HepG2 (cell line): ENCODE results near the gene LYRM4. TPM values are rescaled to one million over a fixed set of nuclear protein-coding genes. Genes with fewer than 3 reads are reported as not detected.
A peak's percentile ranks its signal among the peaks of the same experiment; 100 is the strongest.

Experiments
- ETV5 ChIP-seq: IDR thresholded peaks from 2 replicates; pipeline ENCODE4 v1.6.1; 2018; ENCODE audit warnings: missing biosample characterization, missing genetic modification reagents, inconsistent platforms, borderline replicate concordance
- EZH2 ChIP-seq: conservative IDR thresholded peaks from 2 replicates; pipeline ENCODE4 v1.6.1; 2012; ENCODE audit warnings: mild to moderate bottlenecking, low read depth, low read length, moderate library complexity
- GLI4 ChIP-seq: sonication (generic); formaldehyde crosslinking; IDR thresholded peaks from 2 replicates; pipeline ENCODE4 v1.5.1; 2020; ENCODE audit warnings: missing genetic modification reagents, mild to moderate bottlenecking, moderate library complexity, borderline replicate concordance
- PHF8 ChIP-seq: sonication (generic); formaldehyde crosslinking; IDR thresholded peaks from 2 replicates; pipeline ENCODE4 v1.5.0; 2020; ENCODE audit warnings: missing genetic modification reagents
- PRMT3 ChIP-seq: sonication (generic); formaldehyde crosslinking; IDR thresholded peaks from 2 replicates; pipeline ENCODE4 v1.8.1; 2022; ENCODE audit warnings: low read depth, mild to moderate bottlenecking, moderate library complexity, missing genetic modification reagents, borderline replicate concordance
- SIX1 ChIP-seq: sonication (generic); formaldehyde crosslinking; IDR thresholded peaks from 2 replicates; pipeline ENCODE4 v1.4.0; 2020; ENCODE audit warnings: missing genetic modification reagents, borderline replicate concordance
- ZBTB42 ChIP-seq: sonication (generic); formaldehyde crosslinking; IDR thresholded peaks from 2 replicates; pipeline ENCODE4 v1.5.0; 2020; ENCODE audit warnings: mild to moderate bottlenecking, missing genetic modification reagents
- ZFY ChIP-seq: sonication (generic); formaldehyde crosslinking; IDR thresholded peaks from 2 replicates; pipeline ENCODE4 v1.4.0; 2020; ENCODE audit warnings: missing genetic modification reagents
- ZNF335 ChIP-seq: sonication (generic); formaldehyde crosslinking; IDR thresholded peaks from 2 replicates; pipeline ENCODE4 v1.4.0; 2020; ENCODE audit warnings: missing genetic modification reagents
- ZNF343 ChIP-seq: sonication (generic); formaldehyde crosslinking; IDR thresholded peaks from 2 replicates; pipeline ENCODE4 v1.4.0; 2020; ENCODE audit warnings: mild to moderate bottlenecking, missing genetic modification reagents
- ZNF552 ChIP-seq: sonication (generic); formaldehyde crosslinking; IDR thresholded peaks from 2 replicates; pipeline ENCODE4 v1.9.0; 2022; ENCODE audit warnings: missing genetic modification reagents, mild to moderate bottlenecking, borderline replicate concordance
- ZNF605 ChIP-seq: sonication (generic); formaldehyde crosslinking; IDR thresholded peaks from 2 replicates; pipeline ENCODE4 v1.8.0; 2022; ENCODE audit warnings: mild to moderate bottlenecking, missing genetic modification reagents
- polyA plus RNA-seq, 8 experiments: library from polyadenylated mRNA; depleted of rRNA in 3 of 8; stranded (reverse) in 7 of 8; unstranded in 1 of 8; fragments of >200 nt; fragmentation: Illumina TruSeq in 4 of 8; extraction: Trizol in 4 of 8; gene quantifications; 2 replicates each; pipeline versions ENCODE4 v1.2.1 to v1.2.3, GENCODE V29; 2011 to 2016; ENCODE audit warnings: low read depth in 4 of 8, missing spikeins in 1 of 8, mixed read lengths in 1 of 8; ENCODE audit not compliant: insufficient read depth in 1 of 8
- total RNA-seq, 5 experiments: library from RNA; depleted of rRNA; stranded (reverse); fragments of >200 nt; fragmentation: Illumina TruSeq; extraction: Trizol; gene quantifications; 2 replicates each; pipeline ENCODE4 v1.2.3, GENCODE V29; 2016; ENCODE audit warnings: low read depth in 1 of 5
- TF ChIP-seq, protein P1 (sequence below), 2 experiments: sonication (generic) in 1 of 2; formaldehyde crosslinking in 1 of 2; IDR thresholded peaks; 2 replicates each; pipeline versions ENCODE4 v1.4.0 to v1.6.1; 2018 to 2020; ENCODE audit warnings: missing genetic modification reagents in 2 of 2, borderline replicate concordance in 1 of 2, low read depth in 1 of 2, mild to moderate bottlenecking in 1 of 2, missing biosample characterization in 1 of 2
- TF ChIP-seq, protein P2 (sequence below): sonication (generic); formaldehyde crosslinking; IDR thresholded peaks from 2 replicates; pipeline ENCODE4 v1.5.1; 2020; ENCODE audit warnings: missing genetic modification reagents, mild to moderate bottlenecking, borderline replicate concordance
- TF ChIP-seq, protein P3 (sequence below): sonication (generic); formaldehyde crosslinking; IDR thresholded peaks from 2 replicates; pipeline ENCODE4 v1.9.0; 2021; ENCODE audit warnings: missing genetic modification reagents, mild to moderate bottlenecking, borderline replicate concordance
- TF ChIP-seq, protein P4 (sequence below): sonication (generic); formaldehyde crosslinking; IDR thresholded peaks from 2 replicates; pipeline ENCODE4 v1.4.0; 2020; ENCODE audit warnings: missing genetic modification reagents
- TF ChIP-seq, protein P5 (sequence below): sonication (generic); formaldehyde crosslinking; IDR thresholded peaks from 2 replicates; pipeline ENCODE4 v1.8.1; 2022; ENCODE audit warnings: mild to moderate bottlenecking, missing genetic modification reagents
- TF ChIP-seq, protein P6 (sequence below): sonication (generic); formaldehyde crosslinking; IDR thresholded peaks from 2 replicates; pipeline ENCODE4 v1.4.0; 2020; ENCODE audit warnings: mild to moderate bottlenecking, missing genetic modification reagents

The LYRM4 gene
- total and polyA plus RNA-seq, 2 of the 13 experiments (the other 11 are each of a cell fraction or from before 2014, with no cell fraction given): 64.6 to 67.5 TPM

DNA sequence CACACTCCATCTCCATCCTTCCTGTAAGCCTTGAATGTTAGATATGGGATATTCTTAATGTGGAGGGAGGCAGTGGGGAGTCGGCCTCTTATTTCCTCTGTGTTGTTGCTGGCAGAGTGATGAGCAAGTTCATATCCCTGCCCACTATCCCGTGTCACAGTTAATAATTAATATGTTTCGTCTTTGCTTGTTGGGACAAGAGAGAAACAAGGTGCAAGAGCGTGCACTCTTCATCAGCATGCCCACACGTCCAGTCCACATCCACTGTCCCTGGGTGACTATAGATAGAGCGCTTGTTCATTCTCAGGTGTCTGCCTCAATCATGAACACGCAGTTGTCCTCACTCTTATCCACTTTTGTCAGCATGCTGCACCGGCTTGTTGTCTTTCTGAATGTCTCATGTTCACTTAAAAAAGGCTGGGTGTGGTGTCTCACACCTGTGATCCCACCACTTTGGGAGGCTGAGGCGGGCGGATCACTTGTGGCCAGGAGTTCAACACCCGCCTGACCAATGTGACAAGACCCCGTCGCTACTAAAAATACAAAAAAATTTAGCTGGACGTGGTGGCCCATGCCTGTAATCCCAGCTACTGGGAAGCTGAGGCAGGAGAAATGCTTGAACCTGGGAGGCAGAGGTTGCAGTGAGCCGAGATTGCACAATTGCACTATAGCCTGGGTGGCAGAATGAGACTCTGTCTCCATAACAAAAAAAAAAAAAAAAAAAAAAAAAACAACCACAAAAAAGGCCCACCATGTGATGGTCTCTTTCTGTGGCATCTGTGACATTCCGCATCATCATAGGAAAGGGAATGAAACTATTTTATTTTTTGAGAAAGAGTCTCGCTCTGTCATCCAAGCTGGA is 141.4 kb downstream of the LYRM4 start (continued):
- TF ChIP-seq, protein P1, sequence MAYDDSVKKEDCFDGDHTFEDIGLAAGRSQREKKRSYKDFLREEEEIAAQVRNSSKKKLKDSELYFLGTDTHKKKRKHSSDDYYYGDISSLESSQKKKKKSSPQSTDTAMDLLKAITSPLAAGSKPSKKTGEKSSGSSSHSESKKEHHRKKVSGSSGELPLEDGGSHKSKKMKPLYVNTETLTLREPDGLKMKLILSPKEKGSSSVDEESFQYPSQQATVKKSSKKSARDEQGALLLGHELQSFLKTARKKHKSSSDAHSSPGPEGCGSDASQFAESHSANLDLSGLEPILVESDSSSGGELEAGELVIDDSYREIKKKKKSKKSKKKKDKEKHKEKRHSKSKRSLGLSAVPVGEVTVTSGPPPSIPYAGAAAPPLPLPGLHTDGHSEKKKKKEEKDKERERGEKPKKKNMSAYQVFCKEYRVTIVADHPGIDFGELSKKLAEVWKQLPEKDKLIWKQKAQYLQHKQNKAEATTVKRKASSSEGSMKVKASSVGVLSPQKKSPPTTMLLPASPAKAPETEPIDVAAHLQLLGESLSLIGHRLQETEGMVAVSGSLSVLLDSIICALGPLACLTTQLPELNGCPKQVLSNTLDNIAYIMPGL (CRISPR knock-in tag; IDR thresholded peaks at IDR 0.05; ENCODE audit: borderline replicate concordance in 1 of 2, low read depth in 1 of 2): no peak
- TF ChIP-seq ZNF552 (CRISPR knock-in tag) (no peak), ZFY (CRISPR knock-in tag) (no peak), PHF8 (CRISPR knock-in tag) (no peak), SIX1 (CRISPR knock-in tag) (no peak), EZH2 (no peak), ZBTB42 (CRISPR knock-in tag) (no peak), ZNF335 (CRISPR knock-in tag) (no peak), ZNF343 (CRISPR knock-in tag) (no peak), GLI4 (CRISPR knock-in tag) (peak; percentile 66; the same call in 1 of the 2 replicates), PRMT3 (CRISPR knock-in tag) (no peak), ETV5 (CRISPR knock-in tag) (no peak), ZNF605 (CRISPR knock-in tag) (no peak)
- TF ChIP-seq, protein P2, sequence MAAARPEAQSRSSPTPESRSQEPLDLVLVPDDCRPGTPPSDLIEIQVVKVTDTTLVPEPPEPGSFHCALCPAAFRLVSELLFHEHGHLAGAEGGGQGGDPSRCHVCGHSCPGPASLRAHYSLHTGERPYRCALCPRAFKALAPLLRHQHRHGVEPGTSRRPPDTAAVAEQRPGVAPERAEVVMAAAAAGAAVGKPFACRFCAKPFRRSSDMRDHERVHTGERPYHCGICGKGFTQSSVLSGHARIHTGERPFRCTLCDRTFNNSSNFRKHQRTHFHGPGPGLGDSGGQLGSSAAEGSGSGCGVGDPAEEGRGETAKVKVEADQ (CRISPR knock-in tag): no peak
- TF ChIP-seq, protein P3, sequence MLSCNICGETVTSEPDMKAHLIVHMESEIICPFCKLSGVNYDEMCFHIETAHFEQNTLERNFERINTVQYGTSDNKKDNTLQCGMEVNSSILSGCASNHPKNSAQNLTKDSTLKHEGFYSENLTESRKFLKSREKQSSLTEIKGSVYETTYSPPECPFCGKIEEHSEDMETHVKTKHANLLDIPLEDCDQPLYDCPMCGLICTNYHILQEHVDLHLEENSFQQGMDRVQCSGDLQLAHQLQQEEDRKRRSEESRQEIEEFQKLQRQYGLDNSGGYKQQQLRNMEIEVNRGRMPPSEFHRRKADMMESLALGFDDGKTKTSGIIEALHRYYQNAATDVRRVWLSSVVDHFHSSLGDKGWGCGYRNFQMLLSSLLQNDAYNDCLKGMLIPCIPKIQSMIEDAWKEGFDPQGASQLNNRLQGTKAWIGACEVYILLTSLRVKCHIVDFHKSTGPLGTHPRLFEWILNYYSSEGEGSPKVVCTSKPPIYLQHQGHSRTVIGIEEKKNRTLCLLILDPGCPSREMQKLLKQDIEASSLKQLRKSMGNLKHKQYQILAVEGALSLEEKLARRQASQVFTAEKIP (CRISPR knock-in tag): no peak
- TF ChIP-seq, protein P4, sequence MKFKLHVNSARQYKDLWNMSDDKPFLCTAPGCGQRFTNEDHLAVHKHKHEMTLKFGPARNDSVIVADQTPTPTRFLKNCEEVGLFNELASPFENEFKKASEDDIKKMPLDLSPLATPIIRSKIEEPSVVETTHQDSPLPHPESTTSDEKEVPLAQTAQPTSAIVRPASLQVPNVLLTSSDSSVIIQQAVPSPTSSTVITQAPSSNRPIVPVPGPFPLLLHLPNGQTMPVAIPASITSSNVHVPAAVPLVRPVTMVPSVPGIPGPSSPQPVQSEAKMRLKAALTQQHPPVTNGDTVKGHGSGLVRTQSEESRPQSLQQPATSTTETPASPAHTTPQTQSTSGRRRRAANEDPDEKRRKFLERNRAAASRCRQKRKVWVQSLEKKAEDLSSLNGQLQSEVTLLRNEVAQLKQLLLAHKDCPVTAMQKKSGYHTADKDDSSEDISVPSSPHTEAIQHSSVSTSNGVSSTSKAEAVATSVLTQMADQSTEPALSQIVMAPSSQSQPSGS: no peak
- TF ChIP-seq, protein P5, sequence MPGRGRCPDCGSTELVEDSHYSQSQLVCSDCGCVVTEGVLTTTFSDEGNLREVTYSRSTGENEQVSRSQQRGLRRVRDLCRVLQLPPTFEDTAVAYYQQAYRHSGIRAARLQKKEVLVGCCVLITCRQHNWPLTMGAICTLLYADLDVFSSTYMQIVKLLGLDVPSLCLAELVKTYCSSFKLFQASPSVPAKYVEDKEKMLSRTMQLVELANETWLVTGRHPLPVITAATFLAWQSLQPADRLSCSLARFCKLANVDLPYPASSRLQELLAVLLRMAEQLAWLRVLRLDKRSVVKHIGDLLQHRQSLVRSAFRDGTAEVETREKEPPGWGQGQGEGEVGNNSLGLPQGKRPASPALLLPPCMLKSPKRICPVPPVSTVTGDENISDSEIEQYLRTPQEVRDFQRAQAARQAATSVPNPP (CRISPR knock-in tag): no peak
- TF ChIP-seq, protein P6, sequence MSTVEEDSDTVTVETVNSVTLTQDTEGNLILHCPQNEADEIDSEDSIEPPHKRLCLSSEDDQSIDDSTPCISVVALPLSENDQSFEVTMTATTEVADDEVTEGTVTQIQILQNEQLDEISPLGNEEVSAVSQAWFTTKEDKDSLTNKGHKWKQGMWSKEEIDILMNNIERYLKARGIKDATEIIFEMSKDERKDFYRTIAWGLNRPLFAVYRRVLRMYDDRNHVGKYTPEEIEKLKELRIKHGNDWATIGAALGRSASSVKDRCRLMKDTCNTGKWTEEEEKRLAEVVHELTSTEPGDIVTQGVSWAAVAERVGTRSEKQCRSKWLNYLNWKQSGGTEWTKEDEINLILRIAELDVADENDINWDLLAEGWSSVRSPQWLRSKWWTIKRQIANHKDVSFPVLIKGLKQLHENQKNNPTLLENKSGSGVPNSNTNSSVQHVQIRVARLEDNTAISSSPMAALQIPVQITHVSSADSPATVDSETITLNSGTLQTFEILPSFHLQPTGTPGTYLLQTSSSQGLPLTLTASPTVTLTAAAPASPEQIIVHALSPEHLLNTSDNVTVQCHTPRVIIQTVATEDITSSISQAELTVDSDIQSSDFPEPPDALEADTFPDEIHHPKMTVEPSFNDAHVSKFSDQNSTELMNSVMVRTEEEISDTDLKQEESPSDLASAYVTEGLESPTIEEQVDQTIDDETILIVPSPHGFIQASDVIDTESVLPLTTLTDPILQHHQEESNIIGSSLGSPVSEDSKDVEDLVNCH (CRISPR knock-in tag): 0 out of 2 replicates have a peak, but pooled peaks have one; percentile 60
